WERI-Rb-1 (cell line): ENCODE data around the gene THRB.
A peak's percentile ranks its signal among the peaks of the same experiment; 100 is the strongest.

Experiments used
- DNase-seq: peaks from one replicate; pipeline ENCODE4 v3.0.0-alpha.2; 2020
- H3K27ac ChIP-seq: fragments of 250-450 bp; sonication (Bioruptor Pico); 2 replicates; pipeline ENCODE4 v1.5.1; 2020; ENCODE audit warnings: mild to moderate bottlenecking, moderate library complexity
- H3K27me3 ChIP-seq: fragments of 250-450 bp; sonication (Bioruptor Pico); 2 replicates; pipeline ENCODE4 v1.5.1; 2021; ENCODE audit warnings: mild to moderate bottlenecking, low read depth, moderate library complexity; ENCODE audit not compliant: insufficient read depth, severe bottlenecking
- H3K36me3 ChIP-seq: fragments of 250-450 bp; sonication (Bioruptor Pico); 2 replicates; pipeline ENCODE4 v1.5.1; 2020; ENCODE audit warnings: mild to moderate bottlenecking, moderate library complexity
- H3K4me3 ChIP-seq: 2 replicates; pipeline ENCODE4 v1.5.1; 2011; ENCODE audit warnings: low read depth, mild to moderate bottlenecking, control low read depth, low read length
- H3K9me3 ChIP-seq: fragments of 250-450 bp; sonication (Bioruptor Pico); 2 replicates; pipeline ENCODE4 v1.5.1; 2021; ENCODE audit warnings: mild to moderate bottlenecking, moderate library complexity; ENCODE audit not compliant: severe bottlenecking
- TF ChIP-seq, protein P1 (sequence below): IDR thresholded peaks from 2 replicates; pipeline ENCODE4 v1.5.1; 2011; ENCODE audit warnings: low read depth, mild to moderate bottlenecking, control low read depth, inconsistent platforms, low read length

The THRB gene

GRCh38 chr3:24168977-24169376 lies 325.7 kb downstream of the THRB start:
- Histone ChIP-seq H3K27me3 (no peaks in the 10 kb centered on the region), H3K9me3 (no peaks in the 10 kb centered on the region), H3K4me3 (no peak overlapping the region), H3K27ac (peak overlapping the region; percentile 80), H3K36me3 (peaks cover 27% of the 10 kb centered on the region)
- no peak for DNase-seq
- TF ChIP-seq, protein P1, sequence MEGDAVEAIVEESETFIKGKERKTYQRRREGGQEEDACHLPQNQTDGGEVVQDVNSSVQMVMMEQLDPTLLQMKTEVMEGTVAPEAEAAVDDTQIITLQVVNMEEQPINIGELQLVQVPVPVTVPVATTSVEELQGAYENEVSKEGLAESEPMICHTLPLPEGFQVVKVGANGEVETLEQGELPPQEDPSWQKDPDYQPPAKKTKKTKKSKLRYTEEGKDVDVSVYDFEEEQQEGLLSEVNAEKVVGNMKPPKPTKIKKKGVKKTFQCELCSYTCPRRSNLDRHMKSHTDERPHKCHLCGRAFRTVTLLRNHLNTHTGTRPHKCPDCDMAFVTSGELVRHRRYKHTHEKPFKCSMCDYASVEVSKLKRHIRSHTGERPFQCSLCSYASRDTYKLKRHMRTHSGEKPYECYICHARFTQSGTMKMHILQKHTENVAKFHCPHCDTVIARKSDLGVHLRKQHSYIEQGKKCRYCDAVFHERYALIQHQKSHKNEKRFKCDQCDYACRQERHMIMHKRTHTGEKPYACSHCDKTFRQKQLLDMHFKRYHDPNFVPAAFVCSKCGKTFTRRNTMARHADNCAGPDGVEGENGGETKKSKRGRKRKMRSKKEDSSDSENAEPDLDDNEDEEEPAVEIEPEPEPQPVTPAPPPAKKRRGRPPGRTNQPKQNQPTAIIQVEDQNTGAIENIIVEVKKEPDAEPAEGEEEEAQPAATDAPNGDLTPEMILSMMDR = no peak

GRCh38 chr3:24167429-24167828 lies 327.2 kb downstream of the THRB start:
- peaks cover 29% of the 10 kb centered on the region for H3K36me3 ChIP-seq
- H3K9me3 ChIP-seq = no peaks in the 10 kb centered on the region
- H3K4me3 ChIP-seq = no peak overlapping the region
- TF ChIP-seq, protein P1 = no peak
- no peaks in the 10 kb centered on the region for H3K27me3 ChIP-seq
- H3K27ac ChIP-seq = peak overlapping the region; percentile 80
- no peak for DNase-seq

- no peaks in the 10 kb centered on the region for H3K27me3 ChIP-seq
- DNase-seq = peak; percentile 42
- no peaks in the 10 kb centered on the region for H3K9me3 ChIP-seq
- H3K27ac ChIP-seq = peak overlapping the region; percentile 80
- TF ChIP-seq, protein P1 = no peak
- H3K4me3 ChIP-seq = no peak overlapping the region
- H3K36me3 ChIP-seq = peaks cover 30% of the 10 kb centered on the region
These were observed 328.1 kb downstream of the THRB start for GRCh38 chr3:24166515-24166914.

- TF ChIP-seq, protein P1 = no peak
- Histone ChIP-seq H3K27ac (peak overlapping the region; percentile 80), H3K9me3 (no peaks in the 10 kb centered on the region), H3K4me3 (peak overlapping the region; percentile 90), H3K27me3 (no peaks in the 10 kb centered on the region), H3K36me3 (peaks cover 30% of the 10 kb centered on the region)
- peak; percentile 76 for DNase-seq
These were observed 329.1 kb downstream of the THRB start for GRCh38 chr3:24165603-24165982.

DNA sequence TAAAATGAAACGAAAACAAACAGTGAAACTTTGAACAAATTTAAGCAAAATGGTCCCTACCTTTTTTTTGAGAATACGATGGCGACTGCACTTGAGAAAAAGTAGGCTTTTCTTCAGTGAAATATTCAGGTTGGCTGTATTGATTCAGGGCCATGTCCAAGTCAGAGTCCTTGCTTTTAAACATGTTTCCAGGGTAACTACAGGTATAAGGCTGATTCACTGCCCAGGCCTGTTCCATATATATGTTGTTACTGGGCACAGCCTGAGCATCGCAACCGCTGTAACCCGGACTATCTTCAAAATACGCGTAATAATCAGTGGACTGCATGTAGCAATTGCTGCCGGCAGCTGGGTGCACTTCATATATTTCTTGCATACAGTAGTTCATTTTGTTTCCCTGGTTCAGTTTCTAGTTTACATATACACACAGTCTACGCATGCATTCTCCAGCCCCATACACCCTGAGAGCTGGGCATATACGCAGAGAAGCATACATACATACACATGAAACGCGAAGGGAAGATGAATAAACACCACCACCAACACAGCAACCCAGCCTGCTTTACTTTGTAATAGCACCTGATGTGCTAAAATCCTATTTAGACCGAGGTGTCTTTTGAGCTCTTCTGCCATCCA lies 329.6 kb downstream of the THRB start:
- TF ChIP-seq, protein P1 = no peak
- H3K27ac ChIP-seq = peak overlapping the region; percentile 80
- H3K27me3 ChIP-seq = no peaks in the 10 kb centered on the region
- peaks cover 35% of the 10 kb centered on the region for H3K36me3 ChIP-seq
- peak overlapping the region; percentile 90 for H3K4me3 ChIP-seq
- no peaks in the 10 kb centered on the region for H3K9me3 ChIP-seq
- DNase-seq = no peak

DNA sequence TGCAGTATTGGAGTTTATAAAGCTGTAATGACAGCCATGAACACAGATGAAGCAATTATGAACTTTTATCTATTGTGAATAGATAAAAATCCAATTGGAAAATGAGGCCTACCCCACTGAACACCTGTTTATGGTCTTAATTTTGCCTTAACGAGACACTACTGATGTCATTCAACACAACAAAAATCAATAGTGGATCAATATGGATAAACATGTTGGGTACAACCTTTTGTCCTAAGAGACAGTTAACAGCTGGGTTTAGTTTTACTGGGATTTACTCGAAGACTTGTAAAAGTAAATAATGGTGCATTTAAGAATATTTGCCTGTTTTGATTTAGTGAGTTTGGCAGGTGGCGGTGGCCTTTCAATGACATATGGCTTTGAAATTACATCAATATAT lies 331.7 kb downstream of the THRB start:
- TF ChIP-seq, protein P1 = no peak
- Histone ChIP-seq H3K27me3 (no peaks in the 10 kb centered on the region), H3K27ac (peak overlapping the region; percentile 80), H3K9me3 (no peaks in the 10 kb centered on the region), H3K4me3 (peak overlapping the region; percentile 90), H3K36me3 (peaks cover 56% of the 10 kb centered on the region)
- no peak for DNase-seq
